Kidney (tissue), 14 donors: ENCODE measurements around the gene CSNK1D. TPM values are rescaled to one million over a fixed set of nuclear protein-coding genes. Genes with fewer than 3 reads are reported as not detected.

Source experiments
- DNase-seq, 5 donors: peaks; one replicate each; pipeline ENCODE4 v3.0.0-alpha.2; 2013 to 2020
- FAIRE-seq: peaks from 2 replicates; lab custom pipeline; 2012; peaks lifted over from hg19 to GRCh38; lab: Jason Lieb, UNC
- H3K27ac ChIP-seq, 2 donors: one replicate each; pipeline ENCODE4 v1.7.0; 2013; ENCODE audit warnings: low read depth in 2 of 2, low read length in 2 of 2, inconsistent platforms in 1 of 2
- H3K27me3 ChIP-seq: one replicate; pipeline ENCODE4 v1.7.1; 2013; ENCODE audit warnings: low read length, inconsistent platforms; ENCODE audit not compliant: control insufficient read depth, insufficient read depth
- H3K36me3 ChIP-seq, 3 donors: one replicate each; pipeline versions ENCODE4 v1.7.0 to v1.7.1; 2013; ENCODE audit warnings: low read length in 3 of 3, control low read depth in 1 of 3, inconsistent platforms in 1 of 3; ENCODE audit not compliant: insufficient read depth in 3 of 3, control insufficient read depth in 2 of 3
- H3K4me1 ChIP-seq, 3 donors: one replicate each; pipeline versions ENCODE4 v1.7.0 to v1.7.1; 2013; ENCODE audit warnings: low read length in 3 of 3, inconsistent platforms in 1 of 3, low read depth in 1 of 3; ENCODE audit not compliant: control insufficient read depth in 2 of 3, insufficient read depth in 2 of 3
- H3K4me3 ChIP-seq, 3 donors: one replicate each; pipeline versions ENCODE4 v1.7.0 to v1.8.1; 2013; ENCODE audit warnings: low read length in 3 of 3, control low read depth in 1 of 3, inconsistent platforms in 1 of 3
- H3K9ac ChIP-seq, 3 donors: one replicate each; pipeline versions ENCODE4 v1.7.0 to v1.7.1; 2013; ENCODE audit warnings: low read length in 3 of 3, control low read depth in 1 of 3, inconsistent platforms in 1 of 3
- H3K9me3 ChIP-seq, 3 donors: one replicate each; pipeline versions ENCODE4 v1.7.0 to v1.7.1; 2013; ENCODE audit warnings: low read length in 3 of 3, control low read depth in 1 of 3, inconsistent platforms in 1 of 3; ENCODE audit not compliant: control insufficient read depth in 2 of 3, insufficient read depth in 1 of 3
- CTCF ChIP-seq: IDR thresholded peaks from 3 replicates; pipeline ENCODE4 v1.5.1; 2012; ENCODE audit warnings: mild to moderate bottlenecking, moderate library complexity, borderline replicate concordance; ENCODE audit not compliant: insufficient read depth; ENCODE audit errors: extremely low read depth
- intact Hi-C: fragments of 100-400 bp; cut with DNase I; formaldehyde crosslinking; loops from one replicate; pipeline ENCODE4 v1.11.1; 2022
- polyA plus RNA-seq: library from polyadenylated mRNA; stranded (reverse); fragments of 350-450 nt; fragmentation: Illumina TruSeq; extraction: RNeasy Lipid Tissue Mini Kit (QIAGEN cat#74804); gene quantifications from one replicate; pipeline ENCODE4 v1.2.3, GENCODE V29; 2014; ENCODE audit warnings: low read depth, low replicate concordance; ENCODE audit not compliant: insufficient read depth
- total RNA-seq: library from RNA; stranded (reverse); fragmentation: NEBNext Ultra II Directional; extraction: Animal tissue kit (Norgen Biotek cat#: 25700); gene quantifications from one replicate; pipeline ENCODE4 v1.2.1, GENCODE V29; 2021
- donor health status: control.
- donor health status: control.
- donor health status: control.
- donor health status: control.
- donor health status: control.
- donor health status: DM: yes; HTN: yes; CAD: no.
- donor health status: Normal renal cell carcinoma (clear cell type).

CSNK1D gene
- total and polyA plus RNA-seq, 2 donors from 2014 or later = 69.7 to 160 TPM

- Histone ChIP-seq H3K27me3 (no peaks in the 10 kb centered on the region), H3K4me1 (peaks cover 0 to 26% (median 5%) of the 10 kb centered on the region in 3 donors), H3K4me3 (no peak overlapping the region), H3K9ac (no peak overlapping the region), H3K9me3 (no peaks in the 10 kb centered on the region), H3K27ac (peak overlapping the region; percentile 90 to 94), H3K36me3 (no peaks in the 10 kb centered on the region)
- no peak for FAIRE-seq
- intact Hi-C loops = no loop called here
- TF ChIP-seq CTCF = no peak
- peak in 1 of 5 donors; percentile 95 for DNase-seq
Observed at GRCh38 chr17:82217530-82218204, 55.8 kb downstream of the CSNK1D start.

GRCh38 chr17:82217120-82217529 is 56.4 kb downstream of the CSNK1D start:
- intact Hi-C loops = no loop called here
- Histone ChIP-seq H3K4me1 (peaks cover 0 to 26% (median 5%) of the 10 kb centered on the region in 3 donors), H3K36me3 (no peaks in the 10 kb centered on the region), H3K4me3 (no peak overlapping the region), H3K27ac (peak overlapping the region; percentile 90 to 94), H3K9ac (no peak overlapping the region), H3K9me3 (no peaks in the 10 kb centered on the region), H3K27me3 (no peaks in the 10 kb centered on the region)
- DNase-seq = peak in 1 of 5 donors; percentile 90
- TF ChIP-seq CTCF = no peak
- FAIRE-seq = no peak

GRCh38 chr17:82216301-82217119 is 57.0 kb downstream of the CSNK1D start:
- H3K9ac ChIP-seq = no peak overlapping the region
- FAIRE-seq = no peak
- intact Hi-C loops = no loop called here
- H3K36me3 ChIP-seq = no peaks in the 10 kb centered on the region
- H3K4me1 ChIP-seq = peaks cover 0 to 29% (median 5%) of the 10 kb centered on the region in 3 donors
- no peaks in the 10 kb centered on the region for H3K27me3 ChIP-seq
- H3K9me3 ChIP-seq = no peaks in the 10 kb centered on the region
- no peak overlapping the region for H3K4me3 ChIP-seq
- peak in 3 of 5 donors; percentile 36 to 96 (median 53) for DNase-seq
- H3K27ac ChIP-seq = peak overlapping the region; percentile 90 to 94
- no peak for TF ChIP-seq CTCF
